Measurements from ENCODE around the gene SNX20. TPM values are rescaled to one million over a fixed set of nuclear protein-coding genes. Genes with fewer than 3 reads are reported as not detected.

The SNX20 gene
- total RNA-seq, 2 donors from 2014 or later: 1.8 to 2.7 TPM

DNA sequence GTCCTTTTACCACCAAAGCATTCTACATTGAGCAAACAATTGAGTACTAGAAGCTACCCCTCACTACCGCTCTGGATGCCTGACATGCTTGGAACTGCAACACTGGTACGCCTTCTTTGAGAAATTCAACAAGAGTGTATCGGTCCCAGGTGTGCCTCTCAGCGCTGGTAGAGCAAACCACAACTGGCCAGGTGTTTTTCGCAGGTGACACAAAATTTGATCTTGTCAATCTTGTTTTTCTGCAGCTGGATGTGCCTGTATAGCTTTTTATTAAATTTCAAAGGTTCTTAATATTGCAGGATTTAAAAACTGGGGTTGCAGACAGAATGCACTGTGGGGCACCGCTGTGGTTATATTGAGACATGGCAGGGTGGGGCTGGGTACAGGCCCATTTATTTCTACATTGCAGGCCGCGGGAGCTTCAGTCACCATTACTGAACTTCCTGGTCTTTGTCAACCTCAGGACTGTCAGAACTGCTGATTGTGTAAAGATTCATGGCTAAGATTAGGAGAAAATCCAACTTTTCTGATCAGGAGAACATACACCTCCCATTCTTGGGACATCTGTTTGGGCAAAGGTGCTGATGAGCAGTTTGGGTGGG lies 4.5 kb upstream of the SNX20 start:
- intact Hi-C loops (cut with DNase I): no loop called here
- DNase-seq (ENCODE audit: low spot score): no peak

DNA sequence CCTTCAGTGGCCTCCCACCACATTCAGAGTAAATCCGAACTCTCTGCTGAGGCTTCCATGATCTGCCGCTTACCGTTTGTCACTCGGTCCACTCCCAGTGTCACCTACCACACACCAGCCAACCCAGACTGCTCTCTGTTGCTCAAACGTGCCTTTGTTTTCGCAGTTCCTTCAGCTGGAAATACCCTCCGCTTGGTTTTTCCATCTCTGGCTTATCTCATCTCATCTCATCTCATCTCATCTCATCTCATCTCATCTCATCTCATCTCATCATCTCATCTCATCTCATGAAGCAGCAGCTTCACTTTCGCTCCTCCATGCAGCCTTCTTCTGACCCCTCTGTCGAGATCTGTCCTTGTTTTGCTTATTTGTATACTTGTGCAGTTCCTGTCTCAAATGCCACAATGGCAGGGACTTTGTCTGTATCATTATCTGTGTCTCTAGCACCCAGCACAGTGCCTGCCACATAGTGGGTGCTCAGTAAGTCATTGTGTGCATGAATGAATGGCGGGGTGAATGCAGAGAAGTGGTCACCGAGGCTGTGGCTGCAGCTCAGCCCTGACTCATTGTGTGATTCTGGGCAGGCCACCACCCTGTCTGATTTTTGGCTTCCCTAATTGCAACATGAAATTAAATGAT lies 3.8 kb upstream of the SNX20 start:
- DNase-seq (ENCODE audit: low spot score): no peak
- intact Hi-C loops (cut with DNase I): no loop called here

DNA sequence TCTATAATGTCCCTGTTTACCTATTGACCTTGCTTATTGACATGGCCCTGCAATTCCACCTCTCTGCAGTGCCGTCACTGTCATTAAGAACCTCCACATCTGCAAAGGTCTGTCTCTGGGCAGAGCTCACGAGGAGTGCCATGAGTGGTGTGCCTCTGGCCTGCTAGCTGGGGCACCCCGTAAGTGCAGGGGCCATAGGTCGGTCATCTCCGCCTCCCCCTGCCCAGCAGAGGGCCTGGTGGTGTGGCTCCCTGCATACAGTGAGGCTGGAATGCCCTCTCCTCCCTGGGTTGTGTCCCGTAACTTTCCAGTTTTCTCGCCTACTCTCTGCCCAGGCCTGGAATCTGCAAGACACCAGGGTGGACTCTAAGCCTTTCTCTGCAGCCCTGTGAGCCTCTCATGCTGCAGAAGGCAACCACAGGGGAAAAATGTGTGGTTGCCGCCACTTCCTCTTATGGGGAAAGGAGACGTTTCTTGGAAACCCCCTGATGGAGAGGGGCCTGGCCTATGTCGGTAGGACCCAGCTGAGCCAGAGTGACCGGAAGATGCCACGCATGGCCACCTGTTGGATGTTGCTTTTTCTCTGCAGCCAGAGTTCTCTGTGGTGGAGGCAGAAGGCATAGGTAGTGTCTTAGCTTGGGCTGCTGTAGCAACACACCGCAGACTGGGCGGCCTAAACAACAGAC lies 2.7 kb upstream of the SNX20 start:
- intact Hi-C loops (cut with DNase I): no loop called here
- no peak for DNase-seq (ENCODE audit: low spot score)

DNA sequence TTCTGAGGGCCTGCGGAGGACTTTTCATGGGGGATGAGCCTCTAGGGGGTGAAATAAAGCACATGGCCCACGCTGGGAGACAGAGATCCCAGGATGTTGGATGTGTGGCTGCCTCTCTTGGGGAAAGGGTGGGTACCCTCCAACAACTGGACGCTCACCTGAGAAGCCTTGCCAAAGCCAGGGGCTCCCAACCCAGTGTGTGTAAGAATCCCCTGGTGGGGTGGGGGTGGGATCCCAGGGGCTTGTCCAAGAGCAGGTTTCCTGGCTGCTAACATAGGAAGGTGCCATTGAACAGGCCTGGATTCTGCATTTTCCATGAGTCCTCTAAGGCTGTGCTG lies 587 bp downstream of the SNX20 start:
- DNase-seq (ENCODE audit: low spot score): no peak
- intact Hi-C loops (cut with DNase I): no loop called here

DNA sequence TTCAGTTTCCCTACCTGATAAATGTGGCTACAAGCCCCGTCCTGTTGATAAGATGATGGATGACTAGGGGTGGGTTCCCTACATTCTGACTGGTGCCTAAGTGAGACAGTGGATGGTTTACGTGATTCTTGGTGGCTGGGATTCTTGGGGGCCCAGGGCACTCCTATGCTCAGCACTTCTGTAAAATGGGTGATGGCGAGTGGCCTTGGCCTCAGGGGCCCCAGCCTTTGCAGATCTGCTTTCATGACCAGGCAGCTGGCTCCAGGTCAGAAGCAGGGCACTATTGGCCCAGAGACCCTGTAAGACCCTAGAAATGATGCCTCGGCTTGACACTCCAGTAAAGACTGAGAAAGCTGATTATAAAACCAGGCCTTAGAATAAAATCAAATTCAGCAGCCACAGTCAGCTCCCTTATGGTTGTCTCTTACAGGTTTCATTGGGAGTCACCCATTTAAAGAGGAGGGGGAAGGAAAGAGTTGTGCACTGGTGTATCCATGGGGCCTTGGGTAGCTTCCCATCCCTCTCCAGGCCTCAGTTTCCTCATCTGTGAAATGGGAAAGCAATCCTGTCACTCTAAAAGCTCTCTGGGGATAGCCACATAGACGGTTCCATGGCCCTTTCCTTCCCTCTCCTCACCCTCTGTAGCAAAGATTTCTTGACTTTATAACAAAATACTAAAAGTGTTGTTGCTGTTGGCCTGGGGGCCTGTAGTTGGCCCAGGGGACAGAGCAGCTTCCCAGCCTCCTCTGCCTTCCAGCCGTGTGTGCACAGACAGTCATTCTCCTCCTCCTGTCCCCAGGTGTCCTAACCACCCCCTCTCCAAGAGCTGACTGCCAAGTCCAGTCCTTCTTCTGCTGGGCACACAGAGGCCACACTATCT lies 1.2 kb downstream of the SNX20 start:
- no peak for DNase-seq (ENCODE audit: low spot score)
- intact Hi-C loops (cut with DNase I): no loop called here

DNA sequence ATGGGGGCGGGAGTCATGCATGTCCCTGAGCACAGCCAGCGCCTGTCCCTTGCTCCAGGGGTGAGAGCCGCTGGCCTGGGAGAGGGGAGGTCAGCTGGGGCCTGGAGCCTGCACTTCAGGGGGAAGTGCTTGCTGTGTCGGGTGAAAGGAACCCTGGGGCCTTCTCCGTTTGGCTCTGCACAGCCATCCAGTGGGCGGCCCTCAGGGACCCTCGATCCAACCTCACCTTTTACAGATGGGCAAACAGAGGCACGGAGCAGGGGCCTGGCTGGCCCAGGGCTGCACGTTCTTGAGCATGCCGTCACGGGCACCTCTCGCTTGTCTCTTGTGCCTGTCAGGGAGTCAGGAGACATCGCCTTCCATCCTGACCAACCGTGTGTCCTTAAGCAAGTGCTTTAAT lies 1.8 kb downstream of the SNX20 start:
- intact Hi-C loops (cut with DNase I): no loop called here
- no peak for DNase-seq (ENCODE audit: low spot score)

DNA sequence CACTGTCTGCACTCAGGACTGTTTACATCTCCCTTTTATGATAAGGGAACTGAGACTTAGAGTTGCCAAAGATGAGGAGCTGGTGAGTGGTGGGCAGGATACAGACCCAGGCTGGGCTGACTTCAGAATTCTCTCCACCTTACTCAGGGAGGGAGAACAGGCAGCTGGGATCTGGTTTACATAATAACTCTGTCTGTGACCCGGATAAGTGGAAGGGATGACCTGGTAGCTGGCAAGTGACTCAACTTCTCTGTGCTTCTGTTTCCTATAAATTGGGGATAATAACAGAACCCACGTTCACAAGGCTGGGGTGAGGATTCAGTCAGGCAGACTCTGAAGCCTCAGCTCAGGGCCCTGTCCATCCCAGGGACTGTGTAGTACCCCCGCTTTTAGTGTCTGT lies 2.6 kb downstream of the SNX20 start:
- no peak for DNase-seq (ENCODE audit: low spot score)
- intact Hi-C loops (cut with DNase I): no loop called here

DNA sequence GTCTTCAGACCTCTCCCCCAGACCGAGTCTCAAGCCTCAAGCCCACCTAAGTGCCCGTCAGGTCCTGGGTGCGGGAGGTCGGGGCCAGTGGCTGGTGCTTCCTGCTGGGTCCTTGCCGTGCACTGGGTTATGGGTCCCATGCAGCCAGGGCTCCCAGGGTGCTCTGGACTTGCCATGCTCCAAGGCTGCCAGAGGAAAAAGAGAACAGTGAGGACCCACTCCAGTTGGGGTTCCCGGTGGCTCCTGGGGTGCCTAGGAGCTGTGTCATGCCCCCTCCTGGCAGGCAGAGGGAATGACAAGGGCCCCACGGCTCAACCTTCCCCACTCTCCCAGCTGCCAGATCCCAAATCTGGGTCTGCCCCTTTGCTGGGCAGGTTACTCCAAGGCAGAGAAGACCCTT lies 3.8 kb downstream of the SNX20 start:
- DNase-seq (ENCODE audit: low spot score): no peak

DNA sequence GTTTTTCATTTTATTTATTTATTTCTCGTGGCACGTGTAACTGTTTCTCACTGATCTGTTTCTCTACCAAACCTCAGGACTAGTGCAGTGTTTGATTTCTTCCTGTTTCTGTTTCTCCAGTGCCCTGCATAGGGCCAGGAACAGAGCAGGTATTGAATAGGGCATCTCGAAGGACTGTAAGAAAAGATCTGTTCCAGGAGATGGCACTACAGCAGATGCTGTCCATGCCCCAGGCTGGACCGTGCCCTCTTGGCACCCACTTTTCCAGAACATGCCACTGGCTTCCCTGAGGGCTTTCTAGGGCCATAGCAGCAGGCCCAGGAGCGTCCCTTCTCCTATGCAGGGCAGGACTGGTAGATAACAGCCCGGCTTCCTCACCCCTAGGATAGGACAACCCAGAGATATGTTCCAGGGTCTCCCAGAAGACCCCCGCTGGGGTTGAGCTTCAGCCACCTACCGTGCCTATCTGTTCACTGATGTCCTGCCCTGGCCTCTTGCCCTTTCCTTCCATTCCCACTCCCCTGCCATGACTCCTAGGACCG lies 4.4 kb downstream of the SNX20 start:
- intact Hi-C loops (cut with DNase I): no loop called here
- no peak for DNase-seq (ENCODE audit: low spot score)

More for the DNA sequence above, 3.8 kb downstream of the SNX20 start:
- intact Hi-C loops (cut with DNase I): no loop called here

DNA sequence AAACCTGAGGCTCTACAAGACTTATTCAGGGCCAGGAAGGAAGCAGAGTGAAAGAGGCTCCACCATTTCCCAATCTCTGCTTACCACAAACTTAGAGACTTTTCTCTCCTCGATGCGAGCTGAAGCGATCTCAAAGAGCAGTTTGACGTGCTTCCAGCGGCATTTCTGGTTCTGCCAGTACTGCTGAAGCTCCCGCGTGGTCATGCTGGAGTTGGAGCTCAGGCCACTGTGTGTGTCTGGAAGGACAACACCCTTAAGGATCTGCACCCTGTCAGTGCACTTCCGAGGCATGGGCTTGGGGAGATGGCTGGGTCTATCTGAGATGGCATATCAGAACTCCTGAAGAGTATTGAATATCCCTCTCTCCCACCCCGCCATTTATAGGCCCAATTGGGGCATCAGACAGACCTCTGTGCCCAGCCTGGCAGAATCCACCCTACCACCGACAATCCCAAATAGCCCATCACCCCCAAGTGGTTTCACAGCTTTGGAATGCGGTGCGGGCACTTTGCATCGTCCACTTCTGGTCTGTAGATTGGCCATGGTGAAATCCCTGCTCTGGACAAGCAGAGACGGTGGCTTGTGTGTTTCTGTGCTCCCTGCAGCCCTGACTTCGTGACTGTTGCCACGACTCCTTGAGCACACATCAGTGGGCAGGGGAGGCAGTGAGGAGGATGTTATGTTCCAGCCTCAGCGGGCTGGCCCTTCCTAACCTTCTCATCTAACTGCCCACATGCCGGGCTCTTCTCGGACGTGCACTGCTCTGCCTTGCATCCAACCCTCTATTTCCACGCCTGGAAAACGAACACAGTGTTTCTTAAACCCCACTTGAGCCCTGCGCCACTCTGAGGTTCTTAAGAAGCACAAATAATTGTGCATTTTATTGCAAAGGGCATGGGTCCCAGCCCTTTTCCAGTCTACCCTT lies 5.2 kb downstream of the SNX20 start:
- intact Hi-C loops (cut with DNase I): no loop called here
- peak; percentile 51 for DNase-seq (ENCODE audit: low spot score)

DNA sequence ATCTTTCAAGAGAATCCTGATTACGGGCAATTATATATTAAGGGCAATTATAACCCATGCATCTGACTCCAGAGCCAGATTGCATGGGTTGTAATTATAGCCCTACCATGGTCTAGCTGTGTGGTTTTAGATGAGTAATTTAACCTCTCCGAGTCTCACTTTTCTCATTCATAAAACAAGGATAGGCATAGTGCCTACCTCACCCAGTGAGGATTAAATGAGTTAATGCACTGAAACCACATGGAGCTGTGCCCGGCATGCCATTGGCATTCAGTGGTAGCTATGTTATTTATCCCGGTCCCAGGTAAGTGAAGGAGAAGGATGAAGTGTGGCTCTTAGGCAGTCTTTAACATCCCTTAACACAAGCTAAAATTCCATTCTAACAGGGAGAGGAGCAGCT lies 6.3 kb downstream of the SNX20 start:
- DNase-seq (ENCODE audit: low spot score): no peak
- intact Hi-C loops (cut with DNase I): no loop called here

DNA sequence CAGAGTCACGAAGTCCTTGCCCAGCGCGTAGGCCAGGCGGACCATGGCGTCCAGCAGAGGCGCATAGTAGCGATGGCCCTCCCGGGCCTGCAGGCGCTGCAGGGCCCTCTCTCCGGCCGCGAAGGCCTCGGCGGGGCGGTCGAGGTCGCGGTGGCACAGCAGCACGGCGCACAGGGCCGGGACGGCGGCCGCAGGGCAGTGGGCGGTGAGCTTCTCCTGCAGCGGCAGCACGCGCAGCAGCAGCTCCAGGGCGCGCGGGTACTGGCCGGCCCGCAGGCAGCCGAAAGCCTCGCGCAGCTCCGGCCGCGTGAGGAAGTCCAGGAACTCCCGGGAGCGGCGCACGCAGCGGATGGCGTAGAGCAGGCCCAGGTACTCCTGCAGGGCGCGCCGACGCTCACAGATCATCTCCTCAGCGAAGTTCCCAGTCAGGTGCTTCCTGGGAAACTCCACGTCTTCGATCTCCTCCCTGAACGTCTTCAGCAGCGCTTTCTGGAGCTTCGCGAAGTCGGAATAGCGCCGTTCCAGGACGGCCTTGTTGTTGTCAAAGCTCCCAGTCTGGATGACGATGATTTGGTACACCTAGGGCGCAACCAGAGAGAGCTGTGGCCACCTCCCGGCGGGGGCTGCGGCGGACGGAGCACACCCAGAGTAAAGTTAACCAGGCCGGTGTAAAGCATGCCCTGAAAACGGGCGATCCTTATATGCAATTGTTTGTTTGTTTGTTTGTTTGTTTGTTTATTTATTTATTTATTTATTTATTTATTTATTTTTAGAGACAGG lies 7.4 kb downstream of the SNX20 start:
- intact Hi-C loops (cut with DNase I): no loop called here
- DNase-seq (ENCODE audit: low spot score): peak; percentile 68

DNA sequence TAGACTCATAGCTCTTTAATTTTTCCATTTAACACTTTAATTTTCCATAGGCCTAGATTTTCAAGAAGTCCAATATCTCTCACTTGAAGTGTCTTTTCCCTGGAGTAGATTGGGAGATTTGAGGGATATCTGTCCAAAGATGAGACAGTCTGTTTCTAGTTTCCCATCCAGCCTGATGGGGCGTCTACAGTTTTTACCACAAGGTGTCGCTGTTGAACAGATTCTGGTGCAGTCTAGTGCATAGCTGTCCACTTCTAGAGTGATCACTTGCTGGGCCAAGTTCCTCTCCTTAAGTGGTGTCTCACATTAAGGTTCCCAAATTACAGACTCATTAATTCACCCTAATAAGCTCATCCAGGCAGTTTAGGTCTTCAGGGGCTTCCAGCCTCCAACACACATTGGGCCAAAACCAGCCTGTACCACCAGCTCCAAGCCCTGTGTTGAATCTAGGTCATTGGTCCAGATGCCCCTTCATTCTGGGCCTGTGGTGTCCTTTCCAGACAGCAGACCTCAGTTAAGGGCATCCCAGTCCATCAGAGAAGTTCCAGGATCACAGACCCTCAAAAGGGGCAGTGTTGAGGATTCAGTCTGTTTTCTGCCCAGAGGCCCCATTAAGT lies 9.4 kb downstream of the SNX20 start:
- DNase-seq (ENCODE audit: low spot score): peak; percentile 3
- intact Hi-C loops (cut with DNase I): no loop called here

DNA sequence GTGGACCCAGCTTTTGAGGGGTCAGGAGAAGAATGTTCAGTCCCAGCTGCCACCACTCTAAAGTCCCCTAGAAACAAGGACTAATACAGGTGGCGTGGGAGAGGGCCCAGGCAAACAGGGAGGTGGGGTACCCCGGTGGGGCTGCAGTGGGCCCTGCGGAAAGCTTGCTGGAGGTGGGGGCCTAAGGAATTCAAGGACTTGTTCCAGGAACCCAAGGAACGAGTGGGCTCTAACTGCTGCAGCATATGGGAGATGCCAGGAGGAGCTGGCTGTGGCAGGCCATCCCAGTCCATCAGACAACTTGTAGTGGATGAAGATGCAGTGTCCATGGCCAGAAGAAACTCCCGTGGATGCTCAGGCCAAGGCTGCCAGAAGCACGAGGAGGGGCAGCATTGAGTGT lies 10.6 kb downstream of the SNX20 start:
- intact Hi-C loops (cut with DNase I): no loop called here
- no peak for DNase-seq (ENCODE audit: low spot score)

DNA sequence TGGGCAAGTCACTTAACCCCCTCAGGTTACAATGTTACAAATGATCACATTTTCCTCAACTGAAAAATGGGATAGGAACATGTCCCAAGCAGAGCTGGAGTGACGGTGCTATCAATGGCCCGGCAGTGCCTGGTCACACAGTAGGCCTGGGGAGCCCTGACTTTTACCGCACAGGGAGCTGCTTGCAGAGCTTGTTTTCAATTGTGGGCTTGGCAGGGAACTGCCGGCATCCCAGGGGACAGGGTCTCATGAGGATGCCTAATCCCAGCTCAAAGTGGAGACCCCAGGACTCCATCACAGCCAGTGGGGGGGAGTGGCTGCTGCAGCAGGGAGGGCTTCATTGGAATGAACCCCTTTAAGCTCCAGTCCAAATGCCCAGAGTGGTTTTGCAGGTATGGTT lies 11.4 kb downstream of the SNX20 start:
- intact Hi-C loops (cut with DNase I): loop anchor here (5.0 kb wide), 2 partner anchors 138 to 297 kb away; no protein-coding TSS in a partner anchor
- no peak for DNase-seq (ENCODE audit: low spot score)

DNA sequence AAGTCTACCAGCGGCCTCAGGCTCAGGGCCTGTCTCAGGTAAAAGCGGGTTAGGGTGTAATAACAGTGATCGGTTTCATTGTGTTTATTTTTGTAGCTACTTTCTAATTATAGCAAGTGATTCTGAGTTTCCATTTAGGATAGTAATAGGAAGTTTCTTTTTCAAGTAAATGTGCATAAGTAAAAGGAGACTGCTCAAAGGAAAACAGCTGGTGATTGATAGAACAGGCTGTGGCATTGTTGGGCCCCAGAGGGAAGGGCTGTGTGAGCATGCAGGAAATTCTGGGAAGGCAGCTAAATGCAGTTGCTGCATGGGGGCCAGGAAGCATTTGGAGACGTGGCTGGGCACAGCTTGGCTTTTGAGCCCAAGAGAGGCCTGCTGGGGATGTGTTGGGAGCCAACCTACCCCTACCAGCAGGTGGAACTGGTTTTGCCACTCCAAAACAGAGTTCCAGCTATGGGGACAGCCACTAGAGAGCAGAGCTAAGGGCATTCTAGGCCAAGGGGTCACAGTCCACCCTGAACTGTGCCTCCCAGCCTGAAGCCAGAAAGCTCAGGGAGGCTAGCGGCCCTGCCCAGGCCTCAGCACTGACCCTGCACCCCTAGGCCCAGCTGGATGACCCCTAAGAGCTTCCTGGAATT lies 12.6 kb downstream of the SNX20 start:
- intact Hi-C loops (cut with DNase I): loop anchor here (5.0 kb wide), 2 partner anchors 139 to 296 kb away; no protein-coding TSS in a partner anchor
- DNase-seq (ENCODE audit: low spot score): no peak

Data from posterior vena cava (tissue), 2 donors.